Cardiac muscle cell (in vitro differentiated cells and primary cell): ENCODE data around the gene C10orf105. TPM values are rescaled to one million over a fixed set of nuclear protein-coding genes. Genes with fewer than 3 reads are reported as not detected.

Experiments used
- DNase-seq, 2 donors: peaks; one replicate each; pipeline versions ENCODE4 v3.0.0 to v3.0.0-alpha.2; 2010 to 2017; ENCODE audit warnings: low read depth in 1 of 2, low spot score in 1 of 2
- H3K27ac ChIP-seq: fragments of 200-600 bp; sonication (generic); 2 replicates; pipeline ENCODE4 v1.5.1; 2016
- H3K27me3 ChIP-seq: fragments of 200-600 bp; sonication (generic); 2 replicates; pipeline ENCODE4 v1.6.0; 2016; ENCODE audit warnings: control low read depth
- H3K36me3 ChIP-seq: fragments of 200-600 bp; sonication (generic); 2 replicates; pipeline ENCODE4 v1.5.1; 2016; ENCODE audit warnings: control low read depth
- H3K4me1 ChIP-seq: fragments of 200-600 bp; sonication (generic); 2 replicates; pipeline ENCODE4 v1.8.1; 2017; ENCODE audit warnings: low read depth, mild to moderate bottlenecking, mixed run types
- H3K4me3 ChIP-seq: fragments of 200-600 bp; sonication (generic); 2 replicates; pipeline ENCODE4 v1.5.1; 2016; ENCODE audit warnings: mild to moderate bottlenecking
- H3K9me3 ChIP-seq: fragments of 200-600 bp; sonication (generic); 2 replicates; pipeline ENCODE4 v1.5.1; 2017; ENCODE audit warnings: low read depth, mild to moderate bottlenecking, control low read depth
- CTCF ChIP-seq: IDR thresholded peaks from 2 replicates; pipeline ENCODE4 v1.5.1; 2012; ENCODE audit warnings: low read depth, mild to moderate bottlenecking, low read length
- polyA plus RNA-seq: library from polyadenylated mRNA; unstranded; fragments of >200 nt; fragmentation: Nextera tagmentation; extraction: Ambion mirVana; gene quantifications from 2 replicates; pipeline ENCODE4 v1.2.1, GENCODE V29; 2016
- total RNA-seq: library from RNA; depleted of rRNA; stranded (reverse); fragments of >200 nt; gene quantifications from 2 replicates; pipeline ENCODE4 v1.2.3, GENCODE V29; 2016

The C10orf105 gene
- total and polyA plus RNA-seq, 2 experiments from 2014 or later, result 0.03 TPM; not detected in 1

DNA sequence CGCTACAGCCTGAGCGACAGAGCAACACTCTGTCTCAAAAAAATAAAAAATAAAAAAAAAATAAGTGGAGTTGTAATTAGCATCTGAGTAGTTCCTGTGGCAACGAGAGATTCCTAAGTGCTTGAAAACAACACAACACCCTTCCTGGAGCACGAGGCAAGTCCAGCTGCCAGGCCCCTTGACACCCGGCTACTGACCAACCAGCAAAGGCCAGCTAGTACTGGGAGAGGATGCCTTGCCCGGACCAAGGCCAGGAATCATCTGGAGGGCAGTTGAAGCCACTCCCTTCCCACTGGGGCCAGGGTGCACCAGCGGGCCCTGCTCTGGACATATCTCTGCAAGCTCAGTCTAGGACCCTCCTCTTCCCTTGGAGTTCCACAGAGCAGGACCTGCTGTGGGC is 536 bp downstream of the C10orf105 start:
- Histone ChIP-seq H3K4me1 (peaks cover 4% of the 10 kb centered on the region), H3K4me3 (no peak overlapping the region), H3K27ac (no peak overlapping the region), H3K36me3 (no peaks in the 10 kb centered on the region), H3K9me3 (no peaks in the 10 kb centered on the region), H3K27me3 (no peaks in the 10 kb centered on the region)
- TF ChIP-seq CTCF, result no peak
- peak in 1 of 2 donors; percentile 26 for DNase-seq

DNA sequence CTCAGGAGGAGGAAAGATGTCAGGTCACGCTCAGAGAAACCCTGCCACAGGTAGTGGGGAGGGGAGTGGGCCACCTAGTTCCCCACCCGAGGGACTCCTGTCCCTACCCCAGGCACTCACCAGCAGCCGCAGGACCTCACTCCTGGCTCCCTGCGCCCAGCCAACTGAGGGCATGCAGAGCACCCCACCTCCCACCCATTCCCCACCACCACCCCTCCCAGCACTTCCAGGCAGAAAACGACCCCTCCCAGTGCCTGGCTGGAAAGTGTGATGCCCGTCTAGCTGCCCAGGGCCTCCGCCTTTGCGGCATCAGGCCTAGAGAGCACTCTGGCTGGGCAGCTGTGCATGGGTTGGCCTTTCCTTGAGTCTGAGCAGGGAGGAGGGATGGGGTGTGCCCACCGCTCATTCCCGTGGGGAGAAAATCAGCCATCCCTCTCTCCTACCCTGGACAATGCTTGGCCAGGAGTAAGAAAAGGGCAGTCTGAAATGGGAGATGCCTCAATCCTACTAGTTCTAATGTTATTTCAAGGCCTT is 1.3 kb downstream of the C10orf105 start:
- Histone ChIP-seq H3K4me1 (peaks cover 8% of the 10 kb centered on the region), H3K27ac (no peak overlapping the region), H3K27me3 (no peaks in the 10 kb centered on the region), H3K4me3 (no peak overlapping the region), H3K9me3 (no peaks in the 10 kb centered on the region), H3K36me3 (no peaks in the 10 kb centered on the region)
- no peak for DNase-seq
- TF ChIP-seq CTCF, result no peak

- TF ChIP-seq CTCF, result no peak
- Histone ChIP-seq H3K27ac (no peak overlapping the region), H3K4me1 (peaks cover 8% of the 10 kb centered on the region), H3K27me3 (no peaks in the 10 kb centered on the region), H3K36me3 (no peaks in the 10 kb centered on the region), H3K4me3 (no peak overlapping the region), H3K9me3 (no peaks in the 10 kb centered on the region)
- DNase-seq, result peak in 1 of 2 donors; percentile 45
Observed at GRCh38 chr10:71717551-71717951, 2.0 kb downstream of the C10orf105 start.

GRCh38 chr10:71717056-71717455 is 2.5 kb downstream of the C10orf105 start:
- H3K36me3 ChIP-seq, result no peaks in the 10 kb centered on the region
- no peak overlapping the region for H3K27ac ChIP-seq
- H3K4me1 ChIP-seq, result peaks cover 8% of the 10 kb centered on the region

DNA sequence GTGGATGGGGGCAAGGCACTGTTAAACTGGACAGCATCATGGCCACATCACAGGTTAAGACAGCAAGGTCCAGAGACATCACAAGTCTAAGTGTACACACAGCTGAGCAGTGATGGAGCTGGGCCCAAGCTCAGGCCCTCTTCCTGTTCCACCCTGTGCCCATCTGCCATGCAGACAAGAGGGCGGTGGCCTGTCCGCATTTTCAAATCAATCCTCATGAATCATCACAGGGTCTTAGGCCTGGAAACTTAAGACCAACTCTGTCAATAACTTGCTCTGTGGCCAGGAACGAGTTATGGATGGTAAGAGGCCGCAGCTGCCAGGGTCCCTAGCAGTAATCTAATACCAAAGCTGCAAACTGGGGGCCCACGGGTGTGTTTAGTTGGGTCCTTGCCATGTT is 3.2 kb downstream of the C10orf105 start:
- no peaks in the 10 kb centered on the region for H3K9me3 ChIP-seq
- no peak overlapping the region for H3K27ac ChIP-seq
- TF ChIP-seq CTCF, result no peak
- H3K36me3 ChIP-seq, result no peaks in the 10 kb centered on the region
- no peak for DNase-seq
- no peak overlapping the region for H3K4me3 ChIP-seq
- H3K27me3 ChIP-seq, result no peaks in the 10 kb centered on the region
- H3K4me1 ChIP-seq, result peaks cover 8% of the 10 kb centered on the region

More at GRCh38 chr10:71717056-71717455, 2.5 kb downstream of the C10orf105 start:
- Histone ChIP-seq H3K27me3 (no peaks in the 10 kb centered on the region), H3K9me3 (no peaks in the 10 kb centered on the region), H3K4me3 (no peak overlapping the region)
- no peak for TF ChIP-seq CTCF
- DNase-seq, result no peak

GRCh38 chr10:71715860-71716259 is 3.7 kb downstream of the C10orf105 start:
- no peak for TF ChIP-seq CTCF
- peaks cover 8% of the 10 kb centered on the region for H3K4me1 ChIP-seq
- no peaks in the 10 kb centered on the region for H3K9me3 ChIP-seq
- no peaks in the 10 kb centered on the region for H3K27me3 ChIP-seq
- DNase-seq, result no peak
- H3K4me3 ChIP-seq, result no peak overlapping the region
- H3K36me3 ChIP-seq, result no peaks in the 10 kb centered on the region
- no peak overlapping the region for H3K27ac ChIP-seq
